C4-2B (cell line): ENCODE measurements around the gene EFNA3.

Experiments used
- H3K27ac ChIP-seq: fragments of 450-650 bp; 2 replicates; pipeline ENCODE4 v1.5.1; 2017
- ZFX ChIP-seq: fragments of 450-650 bp; IDR thresholded peaks from 2 replicates; pipeline ENCODE4 v1.6.1; 2017
- TF ChIP-seq, protein P1 (sequence below): fragments of 450-650 bp; conservative IDR thresholded peaks from 2 replicates; pipeline ENCODE4 v1.5.1; 2017; ENCODE audit warnings: mild to moderate bottlenecking

The EFNA3 gene

GRCh38 chr1:155063550-155064110 is 15.0 kb upstream of the EFNA3 start, which contains the start of gene EFNA4:
Gene EFNA4 (plus strand): TSS chr1:155063740. CDS start chr1:155063824, 84 bp downstream.
- TF ChIP-seq, protein P1, sequence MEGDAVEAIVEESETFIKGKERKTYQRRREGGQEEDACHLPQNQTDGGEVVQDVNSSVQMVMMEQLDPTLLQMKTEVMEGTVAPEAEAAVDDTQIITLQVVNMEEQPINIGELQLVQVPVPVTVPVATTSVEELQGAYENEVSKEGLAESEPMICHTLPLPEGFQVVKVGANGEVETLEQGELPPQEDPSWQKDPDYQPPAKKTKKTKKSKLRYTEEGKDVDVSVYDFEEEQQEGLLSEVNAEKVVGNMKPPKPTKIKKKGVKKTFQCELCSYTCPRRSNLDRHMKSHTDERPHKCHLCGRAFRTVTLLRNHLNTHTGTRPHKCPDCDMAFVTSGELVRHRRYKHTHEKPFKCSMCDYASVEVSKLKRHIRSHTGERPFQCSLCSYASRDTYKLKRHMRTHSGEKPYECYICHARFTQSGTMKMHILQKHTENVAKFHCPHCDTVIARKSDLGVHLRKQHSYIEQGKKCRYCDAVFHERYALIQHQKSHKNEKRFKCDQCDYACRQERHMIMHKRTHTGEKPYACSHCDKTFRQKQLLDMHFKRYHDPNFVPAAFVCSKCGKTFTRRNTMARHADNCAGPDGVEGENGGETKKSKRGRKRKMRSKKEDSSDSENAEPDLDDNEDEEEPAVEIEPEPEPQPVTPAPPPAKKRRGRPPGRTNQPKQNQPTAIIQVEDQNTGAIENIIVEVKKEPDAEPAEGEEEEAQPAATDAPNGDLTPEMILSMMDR: no peak
- peak; percentile 28; the same call in 1 of the 2 replicates for TF ChIP-seq ZFX
- peak within 1 kb of the TSS; percentile 91 for H3K27ac ChIP-seq

DNA sequence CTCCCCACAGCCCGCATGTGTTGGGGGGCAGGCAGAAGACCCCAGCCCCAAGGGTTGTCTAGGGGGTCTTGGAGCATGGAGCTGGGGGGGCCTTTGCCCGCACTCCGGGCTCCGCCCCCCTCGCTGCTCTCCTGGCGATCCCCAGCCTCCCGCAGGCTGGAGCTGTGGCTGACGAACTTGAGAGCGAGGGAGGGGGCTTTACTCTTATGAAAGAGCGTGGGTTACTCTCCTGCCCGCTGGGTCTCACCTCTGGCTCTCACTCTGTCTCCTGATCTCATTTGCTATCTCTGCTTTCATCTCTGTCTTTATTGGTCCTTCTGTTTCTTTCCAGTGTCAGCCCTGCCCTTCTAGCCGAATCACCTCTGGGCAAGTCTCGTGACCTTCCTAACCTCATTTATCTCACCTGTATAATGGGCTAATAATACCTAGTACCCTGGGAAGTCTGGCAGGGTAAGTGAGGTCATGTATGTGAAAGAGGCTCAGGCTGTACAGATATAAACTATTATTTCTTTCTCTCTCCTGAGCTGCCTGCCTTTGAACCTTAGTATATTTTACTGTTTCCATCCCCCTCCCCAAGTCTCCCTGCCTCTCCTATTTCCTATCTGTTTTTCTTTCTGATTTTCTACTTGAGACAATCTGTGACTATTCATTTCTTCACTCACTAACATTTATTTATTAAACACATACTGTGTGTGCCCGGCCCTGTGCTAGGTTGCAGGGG is 14.4 kb upstream of the EFNA3 start:
- peak overlapping the region; percentile 91 for H3K27ac ChIP-seq
- TF ChIP-seq, protein P1: no peak
- no peak for TF ChIP-seq ZFX

GRCh38 chr1:155064832-155065429 is 13.7 kb upstream of the EFNA3 start:
- peak overlapping the region; percentile 91; the same call in 1 of the 2 replicates for H3K27ac ChIP-seq
- no peak for TF ChIP-seq ZFX
- TF ChIP-seq, protein P1: no peak

DNA sequence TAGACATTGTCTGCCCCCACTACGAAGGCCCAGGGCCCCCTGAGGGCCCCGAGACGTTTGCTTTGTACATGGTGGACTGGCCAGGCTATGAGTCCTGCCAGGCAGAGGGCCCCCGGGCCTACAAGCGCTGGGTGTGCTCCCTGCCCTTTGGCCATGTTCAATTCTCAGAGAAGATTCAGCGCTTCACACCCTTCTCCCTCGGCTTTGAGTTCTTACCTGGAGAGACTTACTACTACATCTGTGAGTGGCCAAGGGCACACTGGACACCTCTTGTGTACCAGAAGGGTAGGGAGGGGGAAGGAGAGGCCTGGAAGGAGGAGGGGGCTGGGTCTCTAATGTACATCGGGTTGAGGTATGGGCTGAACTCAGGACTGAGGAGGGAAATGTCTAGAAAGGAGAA is 11.9 kb upstream of the EFNA3 start:
- TF ChIP-seq, protein P1: no peak
- TF ChIP-seq ZFX: no peak
- no peak overlapping the region for H3K27ac ChIP-seq

- no peak for TF ChIP-seq ZFX
- TF ChIP-seq, protein P1: no peak
- no peak overlapping the region for H3K27ac ChIP-seq
Measured at GRCh38 chr1:155068599-155068998, 10.0 kb upstream of the EFNA3 start.

- H3K27ac ChIP-seq: no peak overlapping the region
- TF ChIP-seq, protein P1: no peak
- no peak for TF ChIP-seq ZFX
Measured at GRCh38 chr1:155069551-155070157, 9.0 kb upstream of the EFNA3 start.

DNA sequence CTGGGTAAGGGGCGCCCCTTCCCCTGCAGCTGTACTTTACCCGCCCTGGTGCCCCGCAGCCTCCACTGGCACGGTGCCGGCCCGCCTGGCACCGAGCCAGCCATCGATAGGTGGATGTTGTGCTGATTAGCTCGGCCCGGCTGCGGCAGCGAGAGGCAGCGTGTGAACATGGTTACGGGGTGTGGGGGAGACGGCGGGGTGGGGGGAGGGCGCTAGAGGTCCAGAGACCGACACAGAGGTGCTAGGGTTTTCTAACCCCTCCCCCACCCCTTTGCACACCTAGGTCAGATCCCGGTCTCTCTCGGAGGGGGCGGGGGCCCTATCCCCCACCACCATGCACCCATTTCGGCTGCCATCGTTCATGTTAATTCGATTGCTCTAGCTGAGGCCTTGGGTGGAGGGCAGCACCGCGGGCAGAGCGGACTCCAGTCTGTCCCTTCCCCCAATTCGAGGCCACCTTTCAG is 8.4 kb upstream of the EFNA3 start:
- peak overlapping the region; percentile 11; the same call in 1 of the 2 replicates for H3K27ac ChIP-seq
- no peak for TF ChIP-seq ZFX
- TF ChIP-seq, protein P1: no peak
